Hepatocyte (in vitro differentiated cells): Measurements from ENCODE around the gene KRT74. TPM values are rescaled to one million over a fixed set of nuclear protein-coding genes. Genes with fewer than 3 reads are reported as not detected.

Source experiments
- DNase-seq: peaks from one replicate; pipeline ENCODE4 v3.0.0-alpha.2; 2016; ENCODE audit warnings: low spot score
- H2AFZ ChIP-seq: fragments of 200-600 bp; sonication (generic); 2 replicates; pipeline ENCODE4 v1.6.0; 2016; ENCODE audit warnings: antibody characterized with exemption, mild to moderate bottlenecking
- H3K27ac ChIP-seq: fragments of 200-600 bp; sonication (generic); 2 replicates; pipeline ENCODE4 v1.5.1; 2016; ENCODE audit warnings: mild to moderate bottlenecking
- H3K27me3 ChIP-seq: fragments of 200-600 bp; sonication (generic); 2 replicates; pipeline ENCODE4 v1.6.1; 2016
- H3K36me3 ChIP-seq: fragments of 200-600 bp; sonication (generic); replicated peaks from 2 replicates; pipeline ENCODE4 v1.5.1; 2016; ENCODE audit warnings: low read depth; ENCODE audit not compliant: insufficient read depth
- H3K4me1 ChIP-seq: fragments of 200-600 bp; sonication (generic); 2 replicates; pipeline ENCODE4 v1.5.1; 2016; ENCODE audit warnings: mild to moderate bottlenecking, moderate library complexity; ENCODE audit not compliant: insufficient read depth
- H3K4me2 ChIP-seq: fragments of 200-600 bp; sonication (generic); 2 replicates; pipeline ENCODE4 v1.6.0; 2016
- H3K4me3 ChIP-seq: fragments of 200-600 bp; sonication (generic); 2 replicates; pipeline ENCODE4 v1.5.1; 2016; ENCODE audit warnings: mild to moderate bottlenecking
- H3K79me2 ChIP-seq: fragments of 200-600 bp; sonication (generic); 2 replicates; pipeline ENCODE4 v1.6.0; 2017; ENCODE audit warnings: mild to moderate bottlenecking
- H3K9me2 ChIP-seq: fragments of 200-600 bp; sonication (generic); replicated peaks from 2 replicates; pipeline ENCODE4 v1.6.0; 2017; ENCODE audit warnings: mild to moderate bottlenecking; ENCODE audit not compliant: insufficient read depth
- H3K9me3 ChIP-seq: fragments of 200-600 bp; sonication (generic); 2 replicates; pipeline ENCODE4 v1.5.1; 2016; ENCODE audit warnings: low read depth, mild to moderate bottlenecking
- H4K20me1 ChIP-seq: fragments of 200-600 bp; sonication (generic); 2 replicates; pipeline ENCODE4 v1.6.0; 2016; ENCODE audit warnings: mild to moderate bottlenecking; ENCODE audit not compliant: insufficient read depth, poor library complexity, severe bottlenecking
- CTCF ChIP-seq: fragments of 200-600 bp; sonication (generic); IDR thresholded peaks from 2 replicates; pipeline ENCODE4 v1.5.1; 2016; ENCODE audit warnings: antibody characterized with exemption, mild to moderate bottlenecking; ENCODE audit not compliant: poor library complexity
- EZH2 ChIP-seq: fragments of 200-600 bp; sonication (generic); IDR thresholded peaks from 2 replicates; pipeline ENCODE4 v1.6.1; 2016; ENCODE audit warnings: antibody characterized with exemption, mild to moderate bottlenecking, borderline replicate concordance
- EZH2phosphoT487 ChIP-seq: fragments of 200-600 bp; sonication (generic); IDR thresholded peaks from one replicate; pipeline ENCODE4 v1.6.1; 2018; ENCODE audit warnings: antibody characterized with exemption, mild to moderate bottlenecking, low read depth, moderate library complexity; ENCODE audit not compliant: unreplicated experiment, severe bottlenecking
- WGBS: methylation state at CpG from one replicate; pipeline ENCODE4 v1.1.6; 2016; ENCODE audit warnings: low lambda C conversion rate; ENCODE audit errors: missing lambda C conversion rate; 5-methylcytosine and 5-hydroxymethylcytosine counted together
- polyA plus RNA-seq: library from polyadenylated mRNA; unstranded; fragments of >200 nt; fragmentation: Nextera tagmentation; extraction: Ambion mirVana; gene quantifications from 2 replicates; pipeline ENCODE4 v1.2.1, GENCODE V29; 2016
- total RNA-seq: library from RNA; depleted of rRNA; stranded (reverse); fragments of >200 nt; gene quantifications from 2 replicates; pipeline ENCODE4 v1.2.3, GENCODE V29; 2014

Gene KRT74
- total and polyA plus RNA-seq, 2 experiments from 2014 or later, result not detected

GRCh38 chr12:52612431-52613383 lies 39.1 kb upstream of the KRT74 start:
- no peaks in the 10 kb centered on the region for H3K79me2 ChIP-seq
- DNase-seq, result no peak
- no peak overlapping the region for H2AFZ ChIP-seq
- no peaks in the 10 kb centered on the region for H4K20me1 ChIP-seq
- no peaks in the 10 kb centered on the region for H3K9me3 ChIP-seq
- H3K4me3 ChIP-seq, result no peak overlapping the region
- H3K36me3 ChIP-seq, result no peaks in the 10 kb centered on the region
- H3K4me2 ChIP-seq, result no peak overlapping the region
- H3K27ac ChIP-seq, result no peak overlapping the region
- H3K4me1 ChIP-seq, result no peaks in the 10 kb centered on the region
- no peaks in the 10 kb centered on the region for H3K9me2 ChIP-seq
- TF ChIP-seq EZH2phosphoT487 (no peak), CTCF (no peak), EZH2 (no peak)
- WGBS, result 77% methylated on average over 5 of the region's 5 CpGs
- H3K27me3 ChIP-seq, result peaks cover 36% of the 10 kb centered on the region

- no peaks in the 10 kb centered on the region for H4K20me1 ChIP-seq
- H3K9me2 ChIP-seq, result no peaks in the 10 kb centered on the region
- DNase-seq, result no peak
- no peaks in the 10 kb centered on the region for H3K9me3 ChIP-seq
- H3K27me3 ChIP-seq, result peaks cover 38% of the 10 kb centered on the region
- no peak overlapping the region for H2AFZ ChIP-seq
- WGBS, result 90% methylated on average over 6 of the region's 6 CpGs
- TF ChIP-seq CTCF (no peak), EZH2phosphoT487 (no peak), EZH2 (no peak)
- H3K4me3 ChIP-seq, result no peak overlapping the region
- no peak overlapping the region for H3K4me2 ChIP-seq
- H3K4me1 ChIP-seq, result no peaks in the 10 kb centered on the region
- H3K36me3 ChIP-seq, result no peaks in the 10 kb centered on the region
- H3K79me2 ChIP-seq, result no peaks in the 10 kb centered on the region
- no peak overlapping the region for H3K27ac ChIP-seq
These were observed 37.4 kb upstream of the KRT74 start for GRCh38 chr12:52611080-52611468.

- Histone ChIP-seq H3K9me2 (no peaks in the 10 kb centered on the region), H3K79me2 (no peaks in the 10 kb centered on the region), H3K4me1 (no peaks in the 10 kb centered on the region), H3K27me3 (peaks cover 38% of the 10 kb centered on the region), H3K9me3 (no peaks in the 10 kb centered on the region), H3K4me2 (no peak overlapping the region), H3K27ac (no peak overlapping the region), H4K20me1 (no peaks in the 10 kb centered on the region), H2AFZ (no peak overlapping the region), H3K36me3 (no peaks in the 10 kb centered on the region), H3K4me3 (no peak overlapping the region)
- TF ChIP-seq CTCF (no peak), EZH2phosphoT487 (no peak), EZH2 (no peak)
- DNase-seq, result no peak
- 85% methylated on average over 8 of the region's 8 CpGs for WGBS
These were observed 35.4 kb upstream of the KRT74 start for GRCh38 chr12:52608826-52609630.
